K562 (cell line): Measurements from ENCODE around the gene CRYBG1. TPM values are rescaled to one million over a fixed set of nuclear protein-coding genes. Genes with fewer than 3 reads are reported as not detected.

Source experiments
- ARHGAP35 ChIP-seq: fragments of 450-650 bp; IDR thresholded peaks from 2 replicates; pipeline ENCODE4 v1.6.1; 2018; ENCODE audit not compliant: partially characterized antibody
- MCM3 ChIP-seq: fragments of 450-650 bp; IDR thresholded peaks from 2 replicates; pipeline ENCODE4 v1.6.1; 2016
- SREBF2 ChIP-seq: sonication (generic); formaldehyde crosslinking; IDR thresholded peaks from 2 replicates; pipeline ENCODE4 v1.4.0; 2020; ENCODE audit warnings: mild to moderate bottlenecking, missing genetic modification reagents
- ZFP30 ChIP-seq: fragments of 250-450 bp; sonication (Bioruptor Pico); IDR thresholded peaks from 2 replicates; pipeline ENCODE4 v1.8.0; 2022; ENCODE audit warnings: moderate library complexity, mild to moderate bottlenecking, inconsistent platforms, borderline replicate concordance
- ZNF175 ChIP-seq: fragments of 200-800 bp; sonication (Bioruptor generic); IDR thresholded peaks from 2 replicates; pipeline ENCODE4 v1.6.1; 2016; ENCODE audit warnings: low read depth, mild to moderate bottlenecking, missing genetic modification characterization, missing compliant biosample characterization
- ZSCAN32 ChIP-seq: fragments of 450-650 bp; formaldehyde crosslinking; IDR thresholded peaks from 2 replicates; pipeline ENCODE4 v1.4.0; 2020; ENCODE audit warnings: mild to moderate bottlenecking, moderate library complexity
- polyA plus RNA-seq, 8 experiments: library from polyadenylated mRNA; depleted of rRNA in 4 of 8; stranded (reverse) in 5 of 8; unstranded in 3 of 8; fragments of >200 nt; fragmentation: Nextera tagmentation in 2 of 8; fragmentation: Illumina TruSeq in 1 of 8; extraction: Ambion mirVana in 2 of 8; extraction: Trizol in 1 of 8; gene quantifications; 2 replicates each; pipeline versions ENCODE4 v1.2.1 to v1.2.3, GENCODE V29; 2011 to 2014; ENCODE audit warnings: inconsistent platforms in 1 of 8, missing spikeins in 1 of 8
- total RNA-seq, 7 experiments: library from RNA; depleted of rRNA in 6 of 7; stranded (reverse); fragments of >200 nt in 6 of 7; fragmentation: Illumina TruSeq in 2 of 7; extraction: Trizol in 2 of 7; gene quantifications; 2 replicates each; pipeline versions ENCODE4 v1.2.1 to v1.2.3, GENCODE V29; 2011 to 2021; ENCODE audit warnings: low replicate concordance in 1 of 7
- TF ChIP-seq, protein P1 (sequence below), 2 experiments: fragments of 450-650 bp in 1 of 2; sonication (generic) in 1 of 2; formaldehyde crosslinking in 1 of 2; IDR thresholded peaks; 2 replicates each; pipeline versions ENCODE4 v1.7.1 to v1.9.0; 2016 to 2022; ENCODE audit warnings: inconsistent platforms in 1 of 2, mild to moderate bottlenecking in 1 of 2, missing genetic modification reagents in 1 of 2
- TF ChIP-seq, protein P2 (sequence below): IDR thresholded peaks from 2 replicates; pipeline ENCODE4 v1.6.1; 2011; ENCODE audit warnings: borderline replicate concordance, low read depth, mild to moderate bottlenecking, moderate library complexity, low read length; ENCODE audit not compliant: insufficient read depth, poor library complexity, severe bottlenecking
- TF ChIP-seq, protein P3 (sequence below), 2 experiments: IDR thresholded peaks; 2 replicates each; pipeline ENCODE4 v1.6.1; 2012; ENCODE audit warnings: improper control_type of control experiment in 2 of 2, low read depth in 2 of 2, low read length in 2 of 2, borderline replicate concordance in 1 of 2
- TF ChIP-seq, protein P4 (sequence below): fragments of 450-650 bp; IDR thresholded peaks from 2 replicates; pipeline ENCODE4 v1.6.1; 2016; ENCODE audit warnings: low read depth, mild to moderate bottlenecking, moderate library complexity
- TF ChIP-seq, protein P5 (sequence below): fragments of 250-450 bp; sonication (Bioruptor Pico); IDR thresholded peaks from 2 replicates; pipeline ENCODE4 v1.8.0; 2022; ENCODE audit warnings: inconsistent platforms

CRYBG1 gene
- total and polyA plus RNA-seq, 9 of the 15 experiments (the other 6 are each of a cell fraction or from before 2014, with no cell fraction given) = 0.07 to 0.47 (median 0.11) TPM

DNA sequence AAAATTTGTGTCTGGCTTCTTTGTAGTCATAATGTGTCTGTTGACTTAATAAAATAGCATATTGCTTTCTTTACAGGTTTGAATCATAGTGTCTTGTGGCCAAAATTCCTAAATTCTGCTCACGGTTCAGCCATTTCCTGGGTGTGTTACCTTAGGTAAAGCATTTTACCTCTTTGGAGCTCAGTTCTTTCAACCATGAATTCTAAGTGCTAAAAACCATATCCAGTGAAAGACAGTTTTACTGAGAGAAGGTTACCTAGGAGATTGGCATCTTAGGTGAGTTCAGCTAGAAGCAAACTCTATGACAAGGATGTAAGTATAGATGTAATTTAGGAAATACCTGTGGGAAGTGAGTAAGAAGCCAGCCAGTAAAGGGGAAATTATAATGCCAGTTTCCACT, 20.7 kb downstream of the CRYBG1 start (continued):
- TF ChIP-seq, protein P1, sequence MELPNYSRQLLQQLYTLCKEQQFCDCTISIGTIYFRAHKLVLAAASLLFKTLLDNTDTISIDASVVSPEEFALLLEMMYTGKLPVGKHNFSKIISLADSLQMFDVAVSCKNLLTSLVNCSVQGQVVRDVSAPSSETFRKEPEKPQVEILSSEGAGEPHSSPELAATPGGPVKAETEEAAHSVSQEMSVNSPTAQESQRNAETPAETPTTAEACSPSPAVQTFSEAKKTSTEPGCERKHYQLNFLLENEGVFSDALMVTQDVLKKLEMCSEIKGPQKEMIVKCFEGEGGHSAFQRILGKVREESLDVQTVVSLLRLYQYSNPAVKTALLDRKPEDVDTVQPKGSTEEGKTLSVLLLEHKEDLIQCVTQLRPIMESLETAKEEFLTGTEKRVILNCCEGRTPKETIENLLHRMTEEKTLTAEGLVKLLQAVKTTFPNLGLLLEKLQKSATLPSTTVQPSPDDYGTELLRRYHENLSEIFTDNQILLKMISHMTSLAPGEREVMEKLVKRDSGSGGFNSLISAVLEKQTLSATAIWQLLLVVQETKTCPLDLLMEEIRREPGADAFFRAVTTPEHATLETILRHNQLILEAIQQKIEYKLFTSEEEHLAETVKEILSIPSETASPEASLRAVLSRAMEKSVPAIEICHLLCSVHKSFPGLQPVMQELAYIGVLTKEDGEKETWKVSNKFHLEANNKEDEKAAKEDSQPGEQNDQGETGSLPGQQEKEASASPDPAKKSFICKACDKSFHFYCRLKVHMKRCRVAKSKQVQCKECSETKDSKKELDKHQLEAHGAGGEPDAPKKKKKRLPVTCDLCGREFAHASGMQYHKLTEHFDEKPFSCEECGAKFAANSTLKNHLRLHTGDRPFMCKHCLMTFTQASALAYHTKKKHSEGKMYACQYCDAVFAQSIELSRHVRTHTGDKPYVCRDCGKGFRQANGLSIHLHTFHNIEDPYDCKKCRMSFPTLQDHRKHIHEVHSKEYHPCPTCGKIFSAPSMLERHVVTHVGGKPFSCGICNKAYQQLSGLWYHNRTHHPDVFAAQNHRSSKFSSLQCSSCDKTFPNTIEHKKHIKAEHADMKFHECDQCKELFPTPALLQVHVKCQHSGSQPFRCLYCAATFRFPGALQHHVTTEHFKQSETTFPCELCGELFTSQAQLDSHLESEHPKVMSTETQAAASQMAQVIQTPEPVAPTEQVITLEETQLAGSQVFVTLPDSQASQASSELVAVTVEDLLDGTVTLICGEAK (IDR thresholded peaks at IDR 0.05) = no peak
- TF ChIP-seq, protein P1 (CRISPR knock-in tag; IDR thresholded peaks at IDR 0.05) = no peak
- no peak for TF ChIP-seq ARHGAP35
- TF ChIP-seq, protein P2, sequence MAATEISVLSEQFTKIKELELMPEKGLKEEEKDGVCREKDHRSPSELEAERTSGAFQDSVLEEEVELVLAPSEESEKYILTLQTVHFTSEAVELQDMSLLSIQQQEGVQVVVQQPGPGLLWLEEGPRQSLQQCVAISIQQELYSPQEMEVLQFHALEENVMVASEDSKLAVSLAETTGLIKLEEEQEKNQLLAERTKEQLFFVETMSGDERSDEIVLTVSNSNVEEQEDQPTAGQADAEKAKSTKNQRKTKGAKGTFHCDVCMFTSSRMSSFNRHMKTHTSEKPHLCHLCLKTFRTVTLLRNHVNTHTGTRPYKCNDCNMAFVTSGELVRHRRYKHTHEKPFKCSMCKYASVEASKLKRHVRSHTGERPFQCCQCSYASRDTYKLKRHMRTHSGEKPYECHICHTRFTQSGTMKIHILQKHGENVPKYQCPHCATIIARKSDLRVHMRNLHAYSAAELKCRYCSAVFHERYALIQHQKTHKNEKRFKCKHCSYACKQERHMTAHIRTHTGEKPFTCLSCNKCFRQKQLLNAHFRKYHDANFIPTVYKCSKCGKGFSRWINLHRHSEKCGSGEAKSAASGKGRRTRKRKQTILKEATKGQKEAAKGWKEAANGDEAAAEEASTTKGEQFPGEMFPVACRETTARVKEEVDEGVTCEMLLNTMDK = no peak
- TF ChIP-seq, protein P3, sequence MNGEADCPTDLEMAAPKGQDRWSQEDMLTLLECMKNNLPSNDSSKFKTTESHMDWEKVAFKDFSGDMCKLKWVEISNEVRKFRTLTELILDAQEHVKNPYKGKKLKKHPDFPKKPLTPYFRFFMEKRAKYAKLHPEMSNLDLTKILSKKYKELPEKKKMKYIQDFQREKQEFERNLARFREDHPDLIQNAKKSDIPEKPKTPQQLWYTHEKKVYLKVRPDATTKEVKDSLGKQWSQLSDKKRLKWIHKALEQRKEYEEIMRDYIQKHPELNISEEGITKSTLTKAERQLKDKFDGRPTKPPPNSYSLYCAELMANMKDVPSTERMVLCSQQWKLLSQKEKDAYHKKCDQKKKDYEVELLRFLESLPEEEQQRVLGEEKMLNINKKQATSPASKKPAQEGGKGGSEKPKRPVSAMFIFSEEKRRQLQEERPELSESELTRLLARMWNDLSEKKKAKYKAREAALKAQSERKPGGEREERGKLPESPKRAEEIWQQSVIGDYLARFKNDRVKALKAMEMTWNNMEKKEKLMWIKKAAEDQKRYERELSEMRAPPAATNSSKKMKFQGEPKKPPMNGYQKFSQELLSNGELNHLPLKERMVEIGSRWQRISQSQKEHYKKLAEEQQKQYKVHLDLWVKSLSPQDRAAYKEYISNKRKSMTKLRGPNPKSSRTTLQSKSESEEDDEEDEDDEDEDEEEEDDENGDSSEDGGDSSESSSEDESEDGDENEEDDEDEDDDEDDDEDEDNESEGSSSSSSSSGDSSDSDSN (IDR thresholded peaks at IDR 0.05; ENCODE audit: borderline replicate concordance in 1 of 2, low read depth in 2 of 2, low read length in 2 of 2) = no peak
- TF ChIP-seq, protein P4, sequence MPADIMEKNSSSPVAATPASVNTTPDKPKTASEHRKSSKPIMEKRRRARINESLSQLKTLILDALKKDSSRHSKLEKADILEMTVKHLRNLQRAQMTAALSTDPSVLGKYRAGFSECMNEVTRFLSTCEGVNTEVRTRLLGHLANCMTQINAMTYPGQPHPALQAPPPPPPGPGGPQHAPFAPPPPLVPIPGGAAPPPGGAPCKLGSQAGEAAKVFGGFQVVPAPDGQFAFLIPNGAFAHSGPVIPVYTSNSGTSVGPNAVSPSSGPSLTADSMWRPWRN = no peak
- no peak for TF ChIP-seq ZSCAN32
- TF ChIP-seq ZNF175 (CRISPR knock-in tag) = no peak
- TF ChIP-seq SREBF2 (CRISPR knock-in tag) = no peak
- no peak for TF ChIP-seq MCM3
- TF ChIP-seq, protein P5, sequence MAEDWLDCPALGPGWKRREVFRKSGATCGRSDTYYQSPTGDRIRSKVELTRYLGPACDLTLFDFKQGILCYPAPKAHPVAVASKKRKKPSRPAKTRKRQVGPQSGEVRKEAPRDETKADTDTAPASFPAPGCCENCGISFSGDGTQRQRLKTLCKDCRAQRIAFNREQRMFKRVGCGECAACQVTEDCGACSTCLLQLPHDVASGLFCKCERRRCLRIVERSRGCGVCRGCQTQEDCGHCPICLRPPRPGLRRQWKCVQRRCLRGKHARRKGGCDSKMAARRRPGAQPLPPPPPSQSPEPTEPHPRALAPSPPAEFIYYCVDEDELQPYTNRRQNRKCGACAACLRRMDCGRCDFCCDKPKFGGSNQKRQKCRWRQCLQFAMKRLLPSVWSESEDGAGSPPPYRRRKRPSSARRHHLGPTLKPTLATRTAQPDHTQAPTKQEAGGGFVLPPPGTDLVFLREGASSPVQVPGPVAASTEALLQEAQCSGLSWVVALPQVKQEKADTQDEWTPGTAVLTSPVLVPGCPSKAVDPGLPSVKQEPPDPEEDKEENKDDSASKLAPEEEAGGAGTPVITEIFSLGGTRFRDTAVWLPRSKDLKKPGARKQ = no peak
- no peak for TF ChIP-seq ZFP30 (CRISPR knock-in tag)
